Stimulated activated CD4-positive, alpha-beta T cell treated with anti-CD3 and anti-CD28 coated beads, Interleukin-12 subunit alpha, Interleukin-12 subunit beta, amount 100 ng/mL, for 24 hours (primary cell): Measurements from ENCODE around the gene POP4.

Source experiments
- DNase-seq, 2 experiments: peaks; one replicate each; pipeline ENCODE4 v3.0.0-alpha.2; 2020; ENCODE audit warnings: low read depth in 2 of 2

POP4 gene

DNA sequence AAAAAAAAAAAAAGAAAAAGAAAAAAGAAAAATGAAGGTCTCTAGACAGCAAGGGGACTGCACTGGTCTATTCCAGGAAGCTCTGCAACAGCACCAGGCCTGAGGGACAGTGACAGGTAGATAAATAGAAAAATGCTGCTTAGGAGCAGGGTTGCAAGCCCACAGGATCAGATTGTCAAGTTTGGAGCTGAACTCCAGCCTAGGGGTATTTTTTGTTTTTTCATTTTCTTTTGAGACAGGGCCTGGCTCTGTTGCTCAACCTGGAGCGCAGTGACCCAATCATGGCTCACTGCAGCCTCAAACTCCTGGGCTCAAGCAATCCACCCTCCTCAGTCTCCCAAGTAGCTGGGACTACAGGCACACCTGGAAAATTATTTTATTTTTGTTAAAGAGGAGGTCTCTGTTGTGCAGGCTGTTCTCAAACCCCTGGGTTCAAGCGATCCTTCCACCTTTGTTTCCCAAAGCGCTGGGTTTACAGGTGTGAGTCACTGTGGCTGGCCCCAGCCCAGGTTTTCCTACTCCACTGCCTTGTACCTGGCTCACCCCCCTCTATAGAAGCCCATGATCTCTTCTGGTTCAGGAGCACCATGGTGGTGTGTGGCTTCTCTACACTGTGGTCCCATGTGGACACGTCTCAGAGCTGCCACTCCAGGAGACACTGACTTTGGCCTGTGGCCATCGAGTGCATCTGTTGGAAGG is 23.9 kb downstream of the POP4 start:
- DNase-seq = no peak

DNA sequence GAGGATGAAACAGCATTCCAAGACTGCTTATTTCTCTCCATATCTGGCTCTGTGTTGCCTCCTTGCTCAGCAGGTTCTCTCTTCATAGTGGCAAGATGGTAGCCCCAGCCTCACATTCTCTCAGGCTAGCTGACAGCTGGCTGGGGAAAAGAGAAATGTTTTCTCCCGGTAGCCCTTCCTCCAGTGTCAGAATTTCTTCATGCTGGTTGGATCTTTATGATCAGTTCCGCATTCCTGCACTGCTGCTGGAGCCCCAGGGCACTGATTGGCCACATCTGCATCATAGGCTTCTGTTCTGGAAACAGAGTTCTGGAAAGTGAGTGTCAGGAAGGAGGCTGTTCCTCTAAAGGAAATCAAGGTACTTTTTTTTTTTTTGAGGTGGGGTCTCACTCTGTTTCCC is 24.6 kb downstream of the POP4 start:
- DNase-seq = no peak

DNA sequence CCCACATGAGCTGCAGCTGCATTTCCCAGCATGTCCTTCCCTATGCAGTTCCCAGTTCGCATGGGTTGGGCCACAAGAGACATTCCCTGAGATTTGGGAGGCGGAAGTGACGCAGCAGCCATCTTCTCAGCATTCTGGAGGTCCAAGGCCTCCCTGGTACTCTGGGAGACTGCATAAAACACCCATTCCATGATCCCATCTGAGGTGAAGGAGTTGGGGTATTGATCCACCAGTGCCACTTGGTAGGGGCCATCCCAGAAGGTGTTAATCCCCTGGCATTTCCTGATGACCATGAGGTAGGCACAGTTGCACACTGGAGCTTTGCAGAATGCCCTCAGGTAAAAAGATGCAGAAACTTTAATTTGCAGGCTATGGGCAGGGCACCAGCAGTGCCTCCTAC is 25.4 kb downstream of the POP4 start:
- DNase-seq = no peak

DNA sequence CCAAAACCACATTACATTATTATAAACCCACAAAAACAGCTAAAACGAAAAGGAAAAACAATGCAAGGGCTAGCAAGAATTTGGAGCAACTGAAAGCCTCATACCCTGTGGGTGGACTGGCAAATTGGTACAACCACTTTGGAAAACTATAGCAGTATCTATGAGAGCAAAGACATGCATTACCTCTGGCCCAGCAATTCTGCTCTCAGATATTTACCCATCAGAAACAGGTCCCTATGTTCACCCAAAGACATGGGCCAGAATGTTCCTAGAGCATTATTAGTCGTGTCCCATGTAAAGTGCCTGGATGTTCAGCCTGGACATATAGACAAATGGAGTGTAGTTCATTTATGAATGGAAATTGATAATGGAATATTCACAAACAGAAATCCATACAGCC is 27.9 kb downstream of the POP4 start:
- DNase-seq = no peak

GRCh38 chr19:29634423-29635130 is 28.5 kb downstream of the POP4 start:
- DNase-seq = no peak

- DNase-seq = no peak
Measured at GRCh38 chr19:29635963-29636362, 29.9 kb downstream of the POP4 start.

DNA sequence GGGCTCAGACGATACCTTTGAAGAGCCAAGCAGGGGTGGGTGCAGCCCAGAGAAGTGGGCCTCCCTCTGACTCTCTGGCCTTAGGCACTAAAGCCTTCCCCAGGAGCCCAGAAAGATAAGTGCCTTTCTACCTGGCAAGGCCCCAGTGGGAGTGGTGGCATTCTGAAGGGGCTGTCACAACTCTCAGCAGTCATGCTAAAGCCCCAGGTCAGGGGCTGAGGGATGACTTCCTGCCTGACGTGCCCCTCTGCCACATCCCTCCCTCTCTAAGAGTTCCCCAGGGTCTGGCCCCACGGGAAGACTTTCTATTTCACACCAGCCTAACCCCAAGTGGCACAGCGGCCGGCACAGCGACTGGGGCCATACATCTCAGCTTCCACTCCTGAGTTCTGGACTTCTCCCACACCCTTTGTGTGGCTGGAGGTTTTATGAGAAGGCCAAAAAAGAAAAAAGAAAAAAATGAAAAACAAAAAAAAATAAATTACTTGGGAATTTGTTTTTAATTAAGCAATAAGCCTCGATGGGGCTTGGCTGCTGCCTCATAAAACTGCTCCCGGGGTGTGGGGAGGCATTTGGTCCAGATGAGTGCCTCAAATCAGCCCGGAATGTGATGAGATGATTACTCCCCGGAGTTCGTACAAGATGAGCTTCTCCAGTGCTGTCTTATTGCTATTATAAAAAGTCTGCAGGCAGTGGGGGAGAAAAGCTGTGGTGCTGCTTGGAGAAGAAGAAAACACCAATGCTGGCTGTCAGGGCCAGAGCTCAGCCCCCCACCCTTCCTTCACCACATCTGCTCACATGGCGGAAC is 30.7 kb downstream of the POP4 start:
- DNase-seq = no peak

- DNase-seq = no peak
Measured at GRCh38 chr19:29639086-29639485, 33.0 kb downstream of the POP4 start.

GRCh38 chr19:29640231-29640630 is 34.1 kb downstream of the POP4 start:
- no peak for DNase-seq

- no peak for DNase-seq
Measured at GRCh38 chr19:29641597-29641996, 35.5 kb downstream of the POP4 start.

- no peak for DNase-seq
Measured at GRCh38 chr19:29643361-29643935, 37.4 kb downstream of the POP4 start.

GRCh38 chr19:29644210-29644609 is 38.1 kb downstream of the POP4 start:
- no peak for DNase-seq

- no peak for DNase-seq
Measured at GRCh38 chr19:29645491-29645867, 39.4 kb downstream of the POP4 start.

- DNase-seq = no peak
Measured at GRCh38 chr19:29645911-29646310, 39.8 kb downstream of the POP4 start.

DNA sequence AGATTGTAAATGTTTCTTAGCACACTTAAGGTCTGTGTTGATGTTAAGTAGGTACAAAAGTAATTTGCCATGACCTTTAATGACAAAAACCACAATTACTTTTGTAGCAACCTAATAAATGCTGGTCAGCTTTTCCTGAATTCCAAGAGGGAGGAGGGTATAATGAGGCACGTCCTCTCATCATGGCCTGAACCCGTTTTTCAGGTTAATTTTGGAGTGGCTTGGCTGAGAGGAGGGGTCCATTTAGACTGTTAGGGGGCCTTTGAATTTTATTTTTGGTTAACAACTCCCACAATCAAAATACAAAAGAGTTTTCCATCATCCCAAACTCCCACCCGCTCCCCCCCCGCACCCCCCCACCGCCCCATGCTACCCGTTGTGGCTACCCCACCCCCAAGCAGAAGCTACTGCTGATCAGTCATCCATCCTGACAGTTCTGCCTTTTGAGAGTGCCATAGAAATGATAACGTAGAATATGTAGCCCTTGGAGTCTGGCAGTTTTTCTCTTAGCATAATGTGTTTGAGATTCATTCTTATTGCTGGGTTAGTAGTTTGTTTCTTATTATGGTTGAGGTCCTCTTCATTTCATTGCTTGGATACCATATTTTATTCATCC is 44.8 kb downstream of the POP4 start:
- no peak for DNase-seq

DNA sequence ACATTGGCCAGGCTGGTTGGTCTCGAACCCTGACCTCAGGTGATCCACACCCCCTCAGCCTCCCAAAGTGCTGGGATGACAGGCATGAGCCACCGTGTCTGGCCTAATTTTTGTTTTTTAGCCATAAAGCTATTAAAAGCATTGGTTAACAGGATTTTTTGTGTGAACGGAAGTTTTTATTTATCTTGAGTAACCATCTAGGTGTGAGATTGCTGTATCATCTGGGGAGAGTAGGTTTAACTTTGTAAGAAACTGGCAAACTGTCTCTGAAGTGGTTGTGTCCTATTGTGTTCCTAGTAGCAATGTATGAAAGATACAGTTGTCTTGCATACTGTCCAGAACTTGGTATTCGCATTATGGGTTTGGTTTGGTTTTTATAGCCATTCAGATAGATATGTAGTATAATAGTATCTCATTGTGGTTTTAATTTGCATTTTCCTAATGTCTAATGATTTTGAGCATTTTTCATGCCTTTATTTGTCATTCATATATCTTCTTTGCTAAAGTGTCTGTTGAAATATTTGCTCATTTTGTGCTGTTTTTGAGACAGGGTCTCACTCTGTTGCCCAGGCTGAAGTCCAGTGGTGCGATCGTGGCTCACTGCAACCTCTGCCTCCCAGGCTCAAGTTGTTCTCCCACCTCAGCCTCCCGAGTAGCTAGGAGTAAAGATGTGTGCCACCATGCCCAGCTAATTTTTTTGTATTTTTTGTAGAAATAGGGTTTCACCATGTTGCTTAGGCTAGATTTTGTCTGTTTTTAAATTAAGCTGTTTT is 45.7 kb downstream of the POP4 start:
- no peak for DNase-seq

DNA sequence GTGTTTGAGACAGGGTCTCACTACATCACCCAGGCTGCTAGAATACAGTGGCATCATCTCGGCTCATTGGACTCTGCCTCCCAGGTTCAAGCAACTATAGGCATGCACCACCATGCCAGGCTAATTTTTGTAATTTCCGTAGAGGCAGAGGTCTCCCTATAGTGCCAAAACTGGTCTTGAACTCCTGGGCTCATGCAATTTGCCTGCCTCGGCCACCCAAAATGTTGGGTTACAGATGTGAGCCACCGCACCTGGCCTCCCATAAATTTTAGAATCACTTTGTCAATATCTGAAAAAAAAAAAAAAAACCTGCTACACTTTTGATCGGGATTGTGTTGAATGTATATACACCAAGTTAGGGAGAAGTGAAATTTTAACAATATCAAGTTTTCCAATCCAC is 47.3 kb downstream of the POP4 start:
- no peak for DNase-seq

DNA sequence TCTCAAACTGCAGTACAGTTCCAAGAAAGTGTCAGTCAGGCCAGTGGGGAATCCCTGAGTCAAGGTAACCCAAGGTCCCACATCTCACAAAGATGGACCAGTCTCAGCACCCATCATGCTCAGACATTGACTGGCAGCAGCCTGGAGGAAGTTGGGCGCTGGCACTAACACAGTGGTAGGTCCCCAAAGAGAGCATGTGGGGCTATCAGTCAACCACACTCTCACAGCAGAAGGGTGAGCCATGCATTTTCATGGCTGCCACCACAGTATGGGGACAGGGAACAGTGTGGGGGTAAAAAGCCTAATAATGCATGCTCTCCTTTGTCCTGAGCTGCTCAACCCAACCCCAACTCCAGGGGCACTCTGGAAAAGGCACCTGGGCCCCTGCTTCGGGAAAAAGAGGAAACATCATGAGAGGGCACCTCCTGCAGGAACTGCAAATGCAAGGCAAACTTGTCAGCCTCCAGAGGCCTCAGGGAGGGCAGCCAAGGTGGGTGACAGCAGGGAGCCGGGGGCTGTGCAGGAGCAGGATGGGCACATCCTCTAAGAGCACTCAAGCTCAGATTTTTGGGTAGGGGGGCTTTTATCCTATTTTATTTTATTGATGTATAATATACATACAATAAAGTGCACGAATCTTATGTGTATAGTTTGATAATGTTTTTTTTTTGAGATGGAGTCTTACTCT is 49.7 kb downstream of the POP4 start:
- no peak for DNase-seq

DNA sequence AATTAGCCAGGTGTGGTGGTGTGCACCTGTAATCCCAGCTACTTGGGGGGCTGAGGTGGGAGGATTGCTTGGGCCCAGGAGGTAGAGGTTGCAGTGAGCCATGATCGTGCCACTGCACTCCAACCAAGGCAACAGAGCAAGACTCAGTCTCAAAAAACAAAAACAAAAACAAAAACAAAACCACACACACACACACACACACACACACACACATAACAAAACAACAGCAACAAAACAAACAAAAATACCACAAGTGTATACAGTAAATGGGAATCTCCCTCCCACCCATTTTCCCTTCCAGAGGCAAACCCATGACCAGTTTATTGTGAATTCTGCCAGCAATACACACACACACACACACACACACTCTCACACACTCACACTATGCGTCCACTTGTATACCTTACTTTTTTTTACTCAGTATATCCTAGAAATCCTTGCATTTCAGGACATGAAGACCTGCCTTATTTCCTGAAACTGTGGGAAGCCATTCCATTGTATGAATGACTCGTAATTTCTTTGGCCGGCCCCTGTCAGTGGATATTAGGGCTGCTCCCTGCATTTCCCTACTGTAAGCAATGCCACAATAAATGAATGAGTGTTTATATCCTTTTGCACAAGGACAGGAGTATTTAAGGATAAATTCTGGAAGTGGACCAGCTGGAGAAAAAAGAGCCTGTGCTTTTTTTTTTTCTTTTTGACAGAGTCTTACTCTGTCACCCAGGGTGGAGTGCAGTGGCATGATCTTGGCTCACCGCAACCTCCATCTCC is 52.3 kb downstream of the POP4 start:
- no peak for DNase-seq

- no peak for DNase-seq
Measured at GRCh38 chr19:29660835-29661234, 54.8 kb downstream of the POP4 start.
